Measurements from ENCODE around the gene AGPAT1. TPM values are rescaled to one million over a fixed set of nuclear protein-coding genes. Genes with fewer than 3 reads are reported as not detected.
A peak's percentile ranks its signal among the peaks of the same experiment; 100 is the strongest.

The AGPAT1 gene
- 10 to 100 TPM; 17.6 to 34.0 (median 19.1) TPM for total RNA-seq

GRCh38 chr6:32175711-32176475 lies at the start of gene AGPAT1:
AGPAT1 (minus strand) TSS chr6:32176084; CDS start chr6:32171496, 4,588 bp downstream.
- H3K27ac ChIP-seq: peak within 1 kb of the TSS; percentile 90 to 97 (median 96)
- no peaks in the 10 kb centered on the region for H3K9me3 ChIP-seq
- intact Hi-C loops (cut with DNase I): no loop called here
- H3K4me3 ChIP-seq: peak within 1 kb of the TSS; percentile 66 to 96 (median 90)
- H3K27me3 ChIP-seq: no peaks in the 10 kb centered on the region
- 1 to 2% methylated on average over 16 to 18 of the region's 27 CpGs for WGBS, 2 donors
- TF ChIP-seq POLR2A (IDR thresholded peaks at IDR 0.05) (peak in 2 of 4 donors; percentile 43 to 73), CTCF (IDR thresholded peaks at IDR 0.05) (no peak)
- peaks cover 27 to 72% (median 38%) of the 10 kb centered on the region in 3 donors for H3K4me1 ChIP-seq
- DNase-seq: peak; percentile 51
- H3K36me3 ChIP-seq: peaks cover 0 to 23% (median under 1%) of the 10 kb centered on the region in 3 donors

- Histone ChIP-seq H3K27me3 (no peaks in the 10 kb centered on the region), H3K4me3 (no peak overlapping the region), H3K27ac (no peak overlapping the region), H3K4me1 (peaks cover 5 to 25% (median 6%) of the 10 kb centered on the region in 3 donors), H3K36me3 (no peaks in the 10 kb centered on the region), H3K9me3 (no peaks in the 10 kb centered on the region)
- DNase-seq: no peak
- TF ChIP-seq POLR2A (IDR thresholded peaks at IDR 0.05) (no peak), CTCF (IDR thresholded peaks at IDR 0.05) (no peak)
- intact Hi-C loops (cut with DNase I): no loop called here
- WGBS, 2 donors: 63 to 72% methylated on average over 1 to 2 of the region's 2 CpGs
These were observed 48.8 kb upstream of the AGPAT1 start for GRCh38 chr6:32224696-32225095.

- Histone ChIP-seq H3K4me1 (peaks cover 5 to 25% (median 6%) of the 10 kb centered on the region in 3 donors), H3K4me3 (peak within 1 kb of the TSS; percentile 1 to 55 (median 24)), H3K27ac (peak within 1 kb of the TSS; percentile 24 to 73 (median 66)), H3K27me3 (no peaks in the 10 kb centered on the region), H3K36me3 (no peaks in the 10 kb centered on the region), H3K9me3 (no peaks in the 10 kb centered on the region)
- intact Hi-C loops (cut with DNase I): no loop called here
- no peak for DNase-seq
- no peak for TF ChIP-seq CTCF (IDR thresholded peaks at IDR 0.05)
- TF ChIP-seq POLR2A (IDR thresholded peaks at IDR 0.05): no peak
- 28 to 37% methylated on average over 6 to 7 of the region's 20 CpGs for WGBS, 2 donors
These were observed 47.7 kb upstream of the AGPAT1 start, which contains the start of gene NOTCH4 for GRCh38 chr6:32223258-32224235. NOTCH4 (minus strand) TSS chr6:32224067; CDS start chr6:32223928, 139 bp downstream.

- H3K27me3 ChIP-seq: no peaks in the 10 kb centered on the region
- DNase-seq: no peak
- WGBS, 2 donors: 33 to 36% methylated on average over 4 to 5 of the region's 8 CpGs
- intact Hi-C loops (cut with DNase I): no loop called here
- no peaks in the 10 kb centered on the region for H3K36me3 ChIP-seq
- H3K9me3 ChIP-seq: no peaks in the 10 kb centered on the region
- peak overlapping the region; percentile 1 to 55 (median 24) for H3K4me3 ChIP-seq
- peaks cover 5 to 25% (median 6%) of the 10 kb centered on the region in 3 donors for H3K4me1 ChIP-seq
- TF ChIP-seq POLR2A (IDR thresholded peaks at IDR 0.05): no peak
- TF ChIP-seq CTCF (IDR thresholded peaks at IDR 0.05): no peak
- peak overlapping the region; percentile 24 to 73 (median 66) for H3K27ac ChIP-seq
These were observed 46.7 kb upstream of the AGPAT1 start for GRCh38 chr6:32222333-32223230.

All from esophagus squamous epithelium (tissue), 5 donors.